DMS153 (cell line): Measurements from ENCODE around the gene IRAK3.
"Not testable (repeated sequence)": the region's sequence is repeated elsewhere in the genome, so short reads cannot be mapped to it uniquely, and the experiment has no call there.

Source experiments
- DNase-seq: peaks from one replicate; lab custom pipeline; 2025; lab: John Stamatoyannopoulos, UW

Gene IRAK3

GRCh38 chr12:66217342-66217917 is 28.4 kb downstream of the IRAK3 start:
- DNase-seq = no peak

- no peak for DNase-seq
These were observed 39.4 kb downstream of the IRAK3 start for GRCh38 chr12:66228462-66228861.

GRCh38 chr12:66232263-66232662 is 43.2 kb downstream of the IRAK3 start:
- no peak for DNase-seq

- DNase-seq = peak; percentile 90
These were observed 45.2 kb downstream of the IRAK3 start for GRCh38 chr12:66234037-66234693.

- not testable (repeated sequence) for DNase-seq
These were observed 46.0 kb downstream of the IRAK3 start for GRCh38 chr12:66234773-66235625.

- no peak for DNase-seq
These were observed 46.7 kb downstream of the IRAK3 start for GRCh38 chr12:66235626-66236281.

GRCh38 chr12:66236282-66236675 is 47.3 kb downstream of the IRAK3 start:
- not testable (repeated sequence) for DNase-seq

- no peak for DNase-seq
These were observed 48.0 kb downstream of the IRAK3 start for GRCh38 chr12:66236969-66237368.

- no peak for DNase-seq
These were observed 48.6 kb downstream of the IRAK3 start for GRCh38 chr12:66237505-66238175.

GRCh38 chr12:66239295-66239694 is 50.3 kb downstream of the IRAK3 start:
- no peak for DNase-seq

- DNase-seq = no peak
These were observed 51.2 kb downstream of the IRAK3 start for GRCh38 chr12:66240096-66240820.

GRCh38 chr12:66241061-66242043 is 52.3 kb downstream of the IRAK3 start:
- no peak for DNase-seq

- no peak for DNase-seq
These were observed 53.3 kb downstream of the IRAK3 start for GRCh38 chr12:66242311-66242710.

GRCh38 chr12:66243911-66244310 is 54.9 kb downstream of the IRAK3 start:
- no peak for DNase-seq

GRCh38 chr12:66244446-66244845 is 55.4 kb downstream of the IRAK3 start:
- DNase-seq = no peak

GRCh38 chr12:66247741-66248140 is 58.7 kb downstream of the IRAK3 start:
- DNase-seq = no peak

GRCh38 chr12:66251049-66251448 is 62.0 kb downstream of the IRAK3 start:
- no peak for DNase-seq

- DNase-seq = no peak
These were observed 63.8 kb downstream of the IRAK3 start for GRCh38 chr12:66252771-66253170.

- DNase-seq = no peak
These were observed 66.7 kb downstream of the IRAK3 start for GRCh38 chr12:66255737-66256136.

- no peak for DNase-seq
These were observed 69.0 kb downstream of the IRAK3 start for GRCh38 chr12:66258011-66258410.
